AG10803 (cell line): ENCODE results near the gene AMH.

ENCODE experiments used
- DNase-seq: peaks from one replicate; pipeline ENCODE4 v3.0.0; 2010; ENCODE audit warnings: low read depth
- H3K4me3 ChIP-seq: 2 replicates; pipeline ENCODE4 v1.5.1; 2011; ENCODE audit warnings: mild to moderate bottlenecking, low read length, control low read depth
- CTCF ChIP-seq: conservative IDR thresholded peaks from 2 replicates; pipeline ENCODE4 v1.5.1; 2011; ENCODE audit warnings: mild to moderate bottlenecking, low read length, control low read depth, inconsistent platforms

The AMH gene

GRCh38 chr19:2282062-2282861, 33.1 kb downstream of the AMH start, which contains the start of gene PEAK3:
PEAK3 (minus strand) TSS chr19:2282175; CDS start chr19:2280931, 1,244 bp downstream.
- peak; percentile 39 for DNase-seq
- no peak within 1 kb of the TSS for H3K4me3 ChIP-seq
- TF ChIP-seq CTCF = no peak

GRCh38 chr19:2282862-2283237, 33.7 kb downstream of the AMH start:
- no peak for TF ChIP-seq CTCF
- DNase-seq = no peak
- H3K4me3 ChIP-seq = no peak overlapping the region

- no peak for TF ChIP-seq CTCF
- H3K4me3 ChIP-seq = no peak overlapping the region
- DNase-seq = no peak
Measured at GRCh38 chr19:2283835-2284507, 34.8 kb downstream of the AMH start.

- DNase-seq = no peak
- no peak overlapping the region for H3K4me3 ChIP-seq
- no peak for TF ChIP-seq CTCF
Measured at GRCh38 chr19:2286402-2287140, 37.4 kb downstream of the AMH start.

DNA sequence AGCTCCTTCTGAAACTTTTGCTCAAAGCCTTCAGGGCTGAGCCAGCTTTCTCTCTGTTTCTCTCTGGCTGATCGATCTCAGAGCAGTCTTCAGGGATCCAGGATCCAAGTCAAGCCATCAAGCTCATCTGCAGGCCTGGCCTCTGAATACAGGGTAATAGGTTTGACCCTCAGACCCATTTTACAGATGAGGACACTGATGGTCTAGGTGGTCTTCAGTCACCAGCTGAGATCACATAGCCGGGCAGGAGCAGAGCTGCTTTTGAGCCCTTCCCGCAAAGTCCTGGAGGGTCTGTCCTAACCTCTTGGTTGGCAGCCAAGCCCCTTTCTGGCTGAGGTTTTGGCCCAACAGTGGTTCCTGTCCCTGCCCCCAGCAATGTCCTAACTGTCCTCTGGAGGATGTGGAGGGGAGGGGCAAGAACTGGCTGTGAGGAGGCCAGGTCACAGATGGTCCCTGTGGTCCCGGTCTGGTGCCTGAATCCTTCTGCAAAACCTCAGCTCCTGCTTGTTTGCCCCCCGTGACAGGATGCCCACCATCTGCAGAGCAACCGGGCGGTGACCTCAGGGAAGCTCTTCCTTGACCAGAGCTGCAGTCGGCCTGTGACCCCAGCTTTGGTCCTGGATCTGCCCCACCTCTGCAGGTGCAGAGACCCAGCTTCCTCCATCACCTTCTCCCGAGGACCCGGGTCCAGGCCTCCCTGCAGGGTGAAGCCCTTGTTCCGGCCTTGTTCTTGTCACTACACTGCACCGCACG, 38.6 kb downstream of the AMH start:
- no peak for DNase-seq
- TF ChIP-seq CTCF = no peak
- no peak overlapping the region for H3K4me3 ChIP-seq

DNA sequence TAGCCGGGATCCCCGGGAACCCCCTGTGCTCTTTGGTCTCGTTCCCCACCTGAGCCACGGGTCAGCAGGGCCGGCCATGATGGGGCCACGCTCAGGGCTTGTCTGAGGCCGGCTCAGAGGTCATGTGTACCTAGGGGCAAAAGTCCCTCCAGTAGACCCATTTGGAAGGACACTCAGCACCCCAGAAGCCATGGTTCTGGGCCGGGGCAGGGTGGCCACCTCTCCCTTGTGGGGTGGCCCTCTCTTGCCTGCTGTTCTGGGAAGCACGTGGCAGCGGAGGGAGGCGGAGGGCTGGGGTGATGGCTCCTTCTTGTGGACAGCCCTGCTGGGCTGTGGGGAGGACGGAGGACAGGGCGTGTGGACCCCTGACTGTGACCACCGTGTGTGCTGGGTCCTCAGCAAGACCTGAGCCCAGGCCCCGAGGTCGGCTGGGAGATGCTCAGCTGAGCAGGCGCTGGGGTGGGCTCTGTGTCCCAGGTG, 39.3 kb downstream of the AMH start:
- DNase-seq = no peak
- H3K4me3 ChIP-seq = no peak overlapping the region
- TF ChIP-seq CTCF = no peak
